CD8-positive, alpha-beta memory T cell (primary cell): ENCODE measurements around the gene AKR1C2. TPM values are rescaled to one million over a fixed set of nuclear protein-coding genes. Genes with fewer than 3 reads are reported as not detected.
"Not testable (repeated sequence)": the region's sequence is repeated elsewhere in the genome, so short reads cannot be mapped to it uniquely, and the experiment has no call there.

Source experiments
- CTCF ChIA-PET: fragments of 350-600 bp; sonication (Branson Sonifier 250); formaldehyde crosslinking; loops from one replicate; lab custom pipeline; 2021; ENCODE audit warnings: antibody characterized with exemption; lab: Charles Lee
- POLR2A ChIA-PET: fragments of 350-600 bp; sonication (Branson Sonifier 250); formaldehyde crosslinking; loops from one replicate; lab custom pipeline; 2021; ENCODE audit warnings: antibody characterized with exemption; lab: Charles Lee
- DNase-seq, 5 donors: peaks; one replicate each; pipeline versions ENCODE4 v3.0.0 to v3.0.0-alpha.2; 2020 to 2022; ENCODE audit warnings: mixed read lengths in 1 of 5
- H3K27ac ChIP-seq: one replicate; pipeline ENCODE4 v1.7.0; 2013; ENCODE audit warnings: low read depth, mild to moderate bottlenecking, low read length, moderate library complexity
- H3K27me3 ChIP-seq: 2 replicates; pipeline ENCODE4 v1.7.0; 2013; ENCODE audit warnings: low read length, mild to moderate bottlenecking; ENCODE audit not compliant: insufficient read depth, poor library complexity, severe bottlenecking
- H3K36me3 ChIP-seq: 2 replicates; pipeline ENCODE4 v1.7.0; 2013; ENCODE audit warnings: mild to moderate bottlenecking, low read length, moderate library complexity; ENCODE audit not compliant: insufficient read depth
- H3K4me1 ChIP-seq: 2 replicates; pipeline ENCODE4 v1.7.0; 2013; ENCODE audit warnings: mild to moderate bottlenecking, low read length, moderate library complexity; ENCODE audit not compliant: insufficient read depth
- H3K4me3 ChIP-seq: 2 replicates; pipeline ENCODE4 v1.7.0; 2013; ENCODE audit warnings: mild to moderate bottlenecking, low read length
- H3K9me3 ChIP-seq: 2 replicates; pipeline ENCODE4 v1.7.0; 2013; ENCODE audit warnings: mild to moderate bottlenecking, low read length
- H3K27ac Mint-ChIP-seq, 8 donors: one replicate each; pipeline ENCODE4 v1.8.0; 2020 to 2021; ENCODE audit warnings: mixed read lengths in 8 of 8, mild to moderate bottlenecking in 6 of 8, inconsistent platforms in 3 of 8, moderate library complexity in 3 of 8
- H3K27me3 Mint-ChIP-seq, 2 donors: one replicate each; pipeline ENCODE4 v1.8.0; 2020 to 2021; ENCODE audit warnings: mixed read lengths in 2 of 2, mild to moderate bottlenecking in 1 of 2, moderate library complexity in 1 of 2
- H3K36me3 Mint-ChIP-seq, 3 donors: one replicate each; pipeline ENCODE4 v1.8.0; 2020 to 2021; ENCODE audit warnings: mixed read lengths in 3 of 3, inconsistent platforms in 1 of 3, mild to moderate bottlenecking in 1 of 3
- H3K4me1 Mint-ChIP-seq, 3 donors: one replicate each; pipeline ENCODE4 v1.8.0; 2020 to 2021; ENCODE audit warnings: mixed read lengths in 3 of 3, inconsistent platforms in 1 of 3, mild to moderate bottlenecking in 1 of 3
- H3K4me3 Mint-ChIP-seq, 7 donors: one replicate each; pipeline ENCODE4 v1.8.0; 2020 to 2021; ENCODE audit warnings: mixed read lengths in 7 of 7, mild to moderate bottlenecking in 6 of 7, moderate library complexity in 4 of 7, inconsistent platforms in 2 of 7
- H3K9me3 Mint-ChIP-seq, 5 donors: one replicate each; pipeline ENCODE4 v1.8.0; 2020 to 2022; ENCODE audit warnings: mixed read lengths in 5 of 5, mild to moderate bottlenecking in 3 of 5, moderate library complexity in 2 of 5, inconsistent platforms in 1 of 5
- polyA plus RNA-seq: library from polyadenylated mRNA; unstranded; fragments of 300-500 nt; fragmentation: Illumina TruSeq; gene quantifications from one replicate; pipeline ENCODE4 v1.2.3, GENCODE V29; 2021
- total RNA-seq, 2 experiments: library from RNA; stranded (reverse); gene quantifications; one replicate each; pipeline ENCODE4 v1.2.3, GENCODE V29; 2021

AKR1C2 gene
- total and polyA plus RNA-seq, 3 experiments from 2014 or later: not detected

DNA sequence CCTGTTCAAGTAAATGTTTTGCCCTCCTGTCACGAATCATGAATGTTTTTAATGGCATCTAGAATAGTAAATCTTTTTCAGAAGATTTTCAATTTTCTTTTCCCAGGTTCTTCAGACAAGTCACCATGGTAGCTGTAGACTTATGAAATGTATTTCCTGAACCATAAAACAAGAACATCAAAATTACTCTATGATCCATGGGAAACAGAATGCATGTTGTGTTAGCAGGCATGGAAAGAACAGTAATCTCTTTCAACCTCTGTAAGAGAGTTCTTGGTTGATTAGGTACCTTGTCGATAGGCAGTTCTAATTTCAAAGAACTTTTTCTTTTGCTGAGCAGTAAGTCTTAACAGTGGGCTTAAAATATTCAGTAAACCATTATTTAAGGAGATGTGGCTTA lies 22.9 kb downstream of the AKR1C2 start:
- H3K4me3 ChIP-seq: no peak overlapping the region
- H3K36me3 ChIP-seq: no peaks in the 10 kb centered on the region
- H3K27ac ChIP-seq: no peak overlapping the region
- POLR2A ChIA-PET: no interaction called here
- Mint-ChIP-seq H3K9me3 (no peaks in the 10 kb centered on the region), H3K27me3 (peaks cover 1 to 3% of the 10 kb centered on the region in 2 donors), H3K4me1 (no peaks in the 10 kb centered on the region), H3K4me3 (no peak overlapping the region), H3K36me3 (no peaks in the 10 kb centered on the region), H3K27ac (no peak overlapping the region)
- H3K9me3 ChIP-seq: no peaks in the 10 kb centered on the region
- no peak for DNase-seq
- CTCF ChIA-PET: no interaction called here
- no peaks in the 10 kb centered on the region for H3K4me1 ChIP-seq
- no peaks in the 10 kb centered on the region for H3K27me3 ChIP-seq

DNA sequence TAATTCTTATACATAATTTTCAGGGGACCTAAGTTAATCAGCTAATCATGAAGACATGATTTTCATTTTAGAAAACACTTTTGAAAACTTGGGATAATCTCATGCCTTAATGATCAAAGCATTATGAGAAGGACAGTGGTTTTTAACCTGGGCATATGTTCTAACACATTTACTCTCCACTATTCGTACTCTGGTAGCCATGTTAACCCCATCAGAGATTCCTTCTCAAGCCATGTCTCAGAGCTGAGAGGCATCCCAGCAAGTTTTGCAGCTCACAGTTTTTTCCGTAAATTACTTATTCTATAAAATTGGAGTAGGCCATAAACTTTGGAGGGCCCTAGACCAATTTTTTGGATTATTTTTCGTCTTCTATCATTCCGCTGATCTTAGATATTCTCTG lies 24.8 kb downstream of the AKR1C2 start:
- Mint-ChIP-seq H3K27ac (no peak overlapping the region), H3K4me1 (no peaks in the 10 kb centered on the region), H3K36me3 (no peaks in the 10 kb centered on the region), H3K9me3 (no peaks in the 10 kb centered on the region), H3K27me3 (peaks cover 0 to 3% of the 10 kb centered on the region in 2 donors), H3K4me3 (no peak overlapping the region)
- no peak for DNase-seq
- Histone ChIP-seq H3K27ac (no peak overlapping the region), H3K9me3 (no peaks in the 10 kb centered on the region), H3K36me3 (no peaks in the 10 kb centered on the region), H3K27me3 (no peaks in the 10 kb centered on the region), H3K4me1 (no peaks in the 10 kb centered on the region), H3K4me3 (no peak overlapping the region)
- POLR2A ChIA-PET: no interaction called here
- CTCF ChIA-PET: no interaction called here

DNA sequence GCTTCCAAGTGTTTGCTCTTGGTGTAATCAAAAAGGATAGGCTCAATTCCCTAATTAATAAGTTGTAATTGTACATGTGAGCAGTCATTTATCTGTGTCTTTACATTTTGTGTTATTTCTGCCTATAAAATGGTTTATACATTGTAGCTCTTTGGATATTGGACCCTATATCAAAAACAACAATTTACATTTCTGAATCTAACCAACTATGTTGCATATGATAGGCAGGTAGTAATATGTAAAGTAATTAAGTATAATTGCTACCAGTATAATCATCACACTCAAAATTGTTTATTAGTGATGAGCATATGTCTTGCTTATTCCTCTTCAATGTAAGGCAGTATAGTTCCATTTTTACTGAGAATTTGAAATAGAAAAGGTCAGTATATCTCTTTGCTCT lies 26.6 kb downstream of the AKR1C2 start:
- Histone ChIP-seq H3K36me3 (no peaks in the 10 kb centered on the region), H3K9me3 (no peaks in the 10 kb centered on the region), H3K4me3 (no peak overlapping the region), H3K4me1 (no peaks in the 10 kb centered on the region), H3K27me3 (no peaks in the 10 kb centered on the region), H3K27ac (no peak overlapping the region)
- no peak for DNase-seq
- H3K27ac Mint-ChIP-seq: no peak overlapping the region
- POLR2A ChIA-PET: no interaction called here
- H3K36me3 Mint-ChIP-seq: no peaks in the 10 kb centered on the region
- H3K4me3 Mint-ChIP-seq: no peak overlapping the region
- CTCF ChIA-PET: no interaction called here
- H3K4me1 Mint-ChIP-seq: no peaks in the 10 kb centered on the region
- no peaks in the 10 kb centered on the region for H3K9me3 Mint-ChIP-seq
- peaks cover 0 to 2% of the 10 kb centered on the region in 2 donors for H3K27me3 Mint-ChIP-seq

DNA sequence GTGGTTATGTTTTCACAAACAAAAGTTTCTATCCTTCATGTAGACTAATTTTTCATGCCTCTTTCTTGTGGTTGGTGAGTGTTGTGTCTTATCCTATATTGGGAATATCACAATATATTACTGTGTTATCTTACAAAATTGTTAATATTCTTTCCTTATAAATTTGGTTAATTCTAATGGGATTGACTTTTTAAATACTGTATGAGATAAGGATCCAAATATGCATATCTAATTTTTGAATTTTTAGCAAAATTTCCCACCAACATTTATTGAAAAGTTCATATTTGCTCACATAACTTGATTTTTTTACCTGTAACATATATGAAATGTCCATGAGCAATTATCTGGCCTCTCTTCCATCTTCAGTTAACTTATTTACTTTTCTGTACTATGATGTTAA lies 29.3 kb downstream of the AKR1C2 start:
- CTCF ChIA-PET, H3K4me1 Mint-ChIP-seq, H3K9me3 ChIP-seq, H3K4me1 ChIP-seq, H3K9me3 Mint-ChIP-seq, H3K36me3 Mint-ChIP-seq, H3K4me3 ChIP-seq, H3K36me3 ChIP-seq, POLR2A ChIA-PET, H3K27me3 ChIP-seq, DNase-seq, H3K4me3 Mint-ChIP-seq, H3K27me3 Mint-ChIP-seq, H3K27ac Mint-ChIP-seq, H3K27ac ChIP-seq: not testable (repeated sequence)

DNA sequence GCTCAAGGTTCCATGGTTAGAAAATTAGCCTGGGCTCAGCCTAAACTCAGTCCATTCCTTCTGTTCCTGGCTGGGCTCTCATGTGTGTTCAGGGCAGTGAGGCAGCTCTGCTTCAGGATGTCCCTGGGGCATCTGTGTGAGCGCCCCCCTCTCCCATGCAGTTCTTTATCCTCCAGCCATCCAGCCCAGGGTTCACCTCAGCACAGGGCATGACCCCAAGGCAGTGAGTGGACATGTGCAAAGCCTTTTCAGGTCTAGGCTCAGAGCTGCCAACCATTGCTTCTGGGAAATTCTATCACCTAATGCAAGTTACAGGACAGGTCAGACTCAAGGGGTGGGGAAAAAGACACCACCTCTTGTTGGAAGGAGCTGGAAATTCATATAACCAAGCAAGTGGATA lies 30.4 kb downstream of the AKR1C2 start:
- DNase-seq, CTCF ChIA-PET, H3K36me3 Mint-ChIP-seq, H3K27me3 ChIP-seq, H3K36me3 ChIP-seq, H3K27me3 Mint-ChIP-seq, H3K4me3 ChIP-seq, H3K4me1 Mint-ChIP-seq, H3K4me3 Mint-ChIP-seq, H3K4me1 ChIP-seq, H3K27ac Mint-ChIP-seq, H3K9me3 Mint-ChIP-seq, H3K27ac ChIP-seq, POLR2A ChIA-PET, H3K9me3 ChIP-seq: not testable (repeated sequence)

DNA sequence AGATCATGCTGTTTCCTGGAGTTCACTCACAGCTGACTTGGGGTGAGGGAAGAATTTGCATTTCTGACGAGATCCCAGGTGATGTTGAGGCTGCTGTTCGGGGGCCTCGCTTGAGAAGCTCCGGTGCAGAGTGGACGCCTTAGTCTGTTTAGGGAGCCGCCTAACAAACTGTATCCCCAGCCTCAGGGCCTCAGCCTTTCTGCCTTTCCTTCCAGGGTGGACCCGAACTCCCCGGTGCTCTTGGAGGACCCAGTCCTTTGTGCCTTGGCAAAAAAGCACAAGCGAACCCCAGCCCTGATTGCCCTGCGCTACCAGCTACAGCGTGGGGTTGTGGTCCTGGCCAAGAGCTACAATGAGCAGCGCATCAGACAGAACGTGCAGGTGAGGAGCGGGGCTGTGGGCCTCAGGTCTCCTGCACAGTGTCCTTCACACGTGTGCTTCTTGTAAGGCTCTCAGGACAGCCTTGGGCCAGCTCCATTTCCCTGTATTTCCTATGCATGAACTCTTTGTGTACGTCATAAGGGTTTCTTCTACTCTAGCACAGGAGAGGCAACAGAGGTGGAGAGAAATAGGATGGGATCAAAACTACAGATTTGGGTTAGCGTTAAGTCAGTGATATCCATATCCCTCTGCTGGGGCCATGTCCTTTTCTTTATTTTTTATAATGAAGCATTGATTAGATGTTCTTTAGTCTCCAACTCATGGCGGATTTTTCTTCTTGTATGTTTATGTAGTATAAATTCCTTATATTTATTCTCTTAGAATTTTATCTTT lies 31.1 kb downstream of the AKR1C2 start:
- POLR2A ChIA-PET, H3K27ac Mint-ChIP-seq, H3K4me1 ChIP-seq, H3K9me3 Mint-ChIP-seq, DNase-seq, H3K4me3 Mint-ChIP-seq, H3K27me3 Mint-ChIP-seq, CTCF ChIA-PET, H3K36me3 Mint-ChIP-seq, H3K36me3 ChIP-seq, H3K4me1 Mint-ChIP-seq, H3K4me3 ChIP-seq, H3K27ac ChIP-seq, H3K9me3 ChIP-seq, H3K27me3 ChIP-seq: not testable (repeated sequence)

DNA sequence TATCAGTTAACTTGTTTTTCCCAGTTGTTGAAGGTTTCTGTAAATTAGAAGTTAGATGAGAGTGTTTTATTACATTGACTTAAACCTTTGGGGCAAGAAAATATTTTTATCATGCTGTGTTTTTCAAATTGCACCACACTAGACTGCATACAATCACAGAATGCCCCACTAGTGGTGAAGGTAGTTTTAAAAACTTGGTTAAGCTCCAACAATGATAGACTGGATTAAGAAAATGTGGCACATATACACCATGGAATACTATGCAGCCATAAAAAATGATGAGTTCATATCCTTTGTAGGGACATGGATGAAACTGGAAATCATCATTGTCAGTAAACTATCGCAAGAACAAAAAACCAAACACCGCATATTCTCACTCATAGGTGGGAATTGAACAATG lies 33.3 kb downstream of the AKR1C2 start:
- H3K36me3 Mint-ChIP-seq, H3K9me3 ChIP-seq, CTCF ChIA-PET, H3K27me3 Mint-ChIP-seq, H3K4me1 ChIP-seq, POLR2A ChIA-PET, H3K36me3 ChIP-seq, H3K27ac Mint-ChIP-seq, H3K9me3 Mint-ChIP-seq, H3K4me1 Mint-ChIP-seq, H3K27me3 ChIP-seq, H3K4me3 Mint-ChIP-seq, DNase-seq, H3K27ac ChIP-seq, H3K4me3 ChIP-seq: not testable (repeated sequence)

DNA sequence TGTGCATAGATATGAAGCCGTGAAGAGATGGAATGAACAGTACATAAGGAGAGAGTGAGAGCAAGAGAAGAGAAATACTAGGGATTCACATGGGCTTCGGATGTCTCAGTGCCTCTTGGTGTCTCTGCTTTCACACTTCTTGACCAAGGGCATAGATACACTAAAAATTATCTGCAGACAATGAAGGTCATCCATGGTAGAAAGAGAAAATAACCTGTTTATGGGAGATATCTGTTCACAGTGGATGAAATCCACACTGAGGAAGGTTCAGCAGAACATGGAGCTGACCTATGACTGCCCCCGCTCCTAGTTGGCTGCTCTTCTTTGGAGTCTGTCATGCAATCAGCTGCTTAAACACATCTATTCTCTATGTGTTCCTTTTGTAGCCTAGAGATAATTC lies 34.4 kb downstream of the AKR1C2 start:
- H3K36me3 ChIP-seq, H3K4me1 Mint-ChIP-seq, H3K4me3 Mint-ChIP-seq, DNase-seq, H3K9me3 Mint-ChIP-seq, H3K9me3 ChIP-seq, H3K27me3 Mint-ChIP-seq, CTCF ChIA-PET, H3K27ac ChIP-seq, H3K4me3 ChIP-seq, H3K4me1 ChIP-seq, H3K27me3 ChIP-seq, H3K36me3 Mint-ChIP-seq, POLR2A ChIA-PET, H3K27ac Mint-ChIP-seq: not testable (repeated sequence)

DNA sequence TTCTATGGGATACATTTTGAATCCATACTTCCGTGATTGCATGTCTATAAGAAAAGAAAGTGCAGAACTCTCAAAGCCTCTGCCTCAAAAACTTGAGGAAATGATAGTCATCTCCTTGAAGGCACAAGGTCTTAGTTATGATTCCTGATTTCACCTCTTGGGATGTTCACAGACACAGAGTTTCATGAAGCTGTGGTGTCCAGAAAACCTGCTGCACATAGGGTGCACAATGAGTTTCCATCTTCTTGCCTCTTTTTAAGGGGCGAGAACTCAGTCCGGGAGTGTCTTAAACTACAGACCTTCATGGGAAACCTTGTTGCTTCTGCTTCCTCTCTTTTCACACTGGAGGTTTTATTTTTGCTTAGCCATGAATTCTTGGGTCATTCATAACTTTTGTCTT lies 36.5 kb downstream of the AKR1C2 start:
- H3K27me3 ChIP-seq, H3K36me3 ChIP-seq, H3K36me3 Mint-ChIP-seq, H3K4me1 Mint-ChIP-seq, POLR2A ChIA-PET, H3K27me3 Mint-ChIP-seq, H3K4me3 ChIP-seq, H3K9me3 Mint-ChIP-seq, H3K27ac Mint-ChIP-seq, H3K27ac ChIP-seq, H3K4me3 Mint-ChIP-seq, CTCF ChIA-PET, DNase-seq, H3K4me1 ChIP-seq, H3K9me3 ChIP-seq: not testable (repeated sequence)
